ENCODE measurements around the gene CETN1. TPM values are rescaled to one million over a fixed set of nuclear protein-coding genes. Genes with fewer than 3 reads are reported as not detected.

CETN1 gene
- total and polyA plus RNA-seq, 5 donors, result not detected

- H3K4me3 ChIP-seq (ENCODE audit: low read length), result no peak overlapping the region
- H3K4me1 ChIP-seq (ENCODE audit: control insufficient read depth, insufficient read depth, low read length), result no peaks in the 10 kb centered on the region
- 58% methylated on average over 4 of the region's 4 CpGs for WGBS
- DNase-seq, result no peak
- H3K9me3 ChIP-seq (ENCODE audit: control insufficient read depth, low read length), result no peaks in the 10 kb centered on the region
- no peak for ATAC-seq
- intact Hi-C loops (cut with DNase I), result no loop called here
- no peak overlapping the region for H3K27ac ChIP-seq (ENCODE audit: low read length)
- H3K27me3 ChIP-seq (ENCODE audit: control insufficient read depth, insufficient read depth), result no peaks in the 10 kb centered on the region
Measured at GRCh38 chr18:577643-578375, 2.4 kb upstream of the CETN1 start.

- Histone ChIP-seq H3K4me1 (ENCODE audit: control insufficient read depth, insufficient read depth, low read length) (no peaks in the 10 kb centered on the region), H3K27me3 (ENCODE audit: control insufficient read depth, insufficient read depth) (no peaks in the 10 kb centered on the region), H3K9me3 (ENCODE audit: control insufficient read depth, low read length) (no peaks in the 10 kb centered on the region), H3K27ac (ENCODE audit: low read length) (no peak overlapping the region), H3K4me3 (ENCODE audit: low read length) (no peak overlapping the region)
- intact Hi-C loops (cut with DNase I), result no loop called here
- DNase-seq (no peak), ATAC-seq (no peak)
- WGBS, result 99% methylated on average over 1 of the region's 1 CpG
Measured at GRCh38 chr18:579238-579637, 942 bp upstream of the CETN1 start.

GRCh38 chr18:581096-581495 lies 916 bp downstream of the CETN1 start:
- DNase-seq (no peak), ATAC-seq (no peak)
- whole genome bisulfite sequencing, result 74% methylated on average over 3 of the region's 3 CpGs
- Histone ChIP-seq H3K4me1 (ENCODE audit: control insufficient read depth, insufficient read depth, low read length) (no peaks in the 10 kb centered on the region), H3K27ac (ENCODE audit: low read length) (no peak overlapping the region), H3K9me3 (ENCODE audit: control insufficient read depth, low read length) (no peaks in the 10 kb centered on the region), H3K27me3 (ENCODE audit: control insufficient read depth, insufficient read depth) (no peaks in the 10 kb centered on the region), H3K4me3 (ENCODE audit: low read length) (no peak overlapping the region)
- intact Hi-C loops (cut with DNase I), result no loop called here

- H3K4me3 ChIP-seq (ENCODE audit: low read length), result no peak overlapping the region
- no peaks in the 10 kb centered on the region for H3K9me3 ChIP-seq (ENCODE audit: control insufficient read depth, low read length)
- H3K27ac ChIP-seq (ENCODE audit: low read length), result no peak overlapping the region
- DNase-seq, result peak in 1 of 3 donors; percentile 61
- ATAC-seq, result peak in 1 of 2 donors; percentile 56
- no peaks in the 10 kb centered on the region for H3K27me3 ChIP-seq (ENCODE audit: control insufficient read depth, insufficient read depth)
- no peaks in the 10 kb centered on the region for H3K4me1 ChIP-seq (ENCODE audit: control insufficient read depth, insufficient read depth, low read length)
- 51% methylated on average over 3 of the region's 3 CpGs for WGBS
- intact Hi-C loops (cut with DNase I), result no loop called here
Measured at GRCh38 chr18:582465-582864, 2.3 kb downstream of the CETN1 start.

- Histone ChIP-seq H3K4me3 (ENCODE audit: low read length) (no peak overlapping the region), H3K27me3 (ENCODE audit: control insufficient read depth, insufficient read depth) (no peaks in the 10 kb centered on the region), H3K27ac (ENCODE audit: low read length) (no peak overlapping the region), H3K4me1 (ENCODE audit: control insufficient read depth, insufficient read depth, low read length) (no peaks in the 10 kb centered on the region), H3K9me3 (ENCODE audit: control insufficient read depth, low read length) (no peaks in the 10 kb centered on the region)
- DNase-seq (no peak), ATAC-seq (no peak)
- 71% methylated on average over 4 of the region's 4 CpGs for WGBS
- intact Hi-C loops (cut with DNase I), result no loop called here
Measured at GRCh38 chr18:595068-595467, 14.9 kb downstream of the CETN1 start.

GRCh38 chr18:595571-595970 lies 15.4 kb downstream of the CETN1 start:
- H3K9me3 ChIP-seq (ENCODE audit: control insufficient read depth, low read length), result no peaks in the 10 kb centered on the region
- no peak overlapping the region for H3K27ac ChIP-seq (ENCODE audit: low read length)
- 56% methylated on average over 1 of the region's 1 CpG for WGBS
- intact Hi-C loops (cut with DNase I), result no loop called here
- no peaks in the 10 kb centered on the region for H3K4me1 ChIP-seq (ENCODE audit: control insufficient read depth, insufficient read depth, low read length)
- H3K4me3 ChIP-seq (ENCODE audit: low read length), result no peak overlapping the region
- DNase-seq (no peak), ATAC-seq (no peak)
- no peaks in the 10 kb centered on the region for H3K27me3 ChIP-seq (ENCODE audit: control insufficient read depth, insufficient read depth)

- ATAC-seq (peak in 1 of 2 donors; percentile 56), DNase-seq (peak in 2 of 3 donors; percentile 60 to 64)
- no peaks in the 10 kb centered on the region for H3K4me1 ChIP-seq (ENCODE audit: control insufficient read depth, insufficient read depth, low read length)
- 19% methylated on average over 21 of the region's 24 CpGs for WGBS
- H3K27ac ChIP-seq (ENCODE audit: low read length), result no peak overlapping the region
- intact Hi-C loops (cut with DNase I), result no loop called here
- no peak overlapping the region for H3K4me3 ChIP-seq (ENCODE audit: low read length)
- no peaks in the 10 kb centered on the region for H3K27me3 ChIP-seq (ENCODE audit: control insufficient read depth, insufficient read depth)
- no peaks in the 10 kb centered on the region for H3K9me3 ChIP-seq (ENCODE audit: control insufficient read depth, low read length)
Measured at GRCh38 chr18:596288-596881, 16.2 kb downstream of the CETN1 start.

GRCh38 chr18:598124-598589 lies 18.0 kb downstream of the CETN1 start:
- H3K9me3 ChIP-seq (ENCODE audit: control insufficient read depth, low read length), result no peaks in the 10 kb centered on the region
- DNase-seq (no peak), ATAC-seq (no peak)
- no peaks in the 10 kb centered on the region for H3K4me1 ChIP-seq (ENCODE audit: control insufficient read depth, insufficient read depth, low read length)
- H3K4me3 ChIP-seq (ENCODE audit: low read length), result no peak overlapping the region
- no peak overlapping the region for H3K27ac ChIP-seq (ENCODE audit: low read length)
- intact Hi-C loops (cut with DNase I), result no loop called here
- 33% methylated on average over 6 of the region's 6 CpGs for WGBS
- no peaks in the 10 kb centered on the region for H3K27me3 ChIP-seq (ENCODE audit: control insufficient read depth, insufficient read depth)

- H3K4me1 ChIP-seq (ENCODE audit: control insufficient read depth, insufficient read depth, low read length), result no peaks in the 10 kb centered on the region
- WGBS, result 54% methylated on average over 3 of the region's 3 CpGs
- no peaks in the 10 kb centered on the region for H3K9me3 ChIP-seq (ENCODE audit: control insufficient read depth, low read length)
- intact Hi-C loops (cut with DNase I), result loop anchor here in 1 of 4 donors (10.0 kb wide), 1 partner anchor 105 kb away; no protein-coding TSS in a partner anchor
- no peak overlapping the region for H3K27ac ChIP-seq (ENCODE audit: low read length)
- no peaks in the 10 kb centered on the region for H3K27me3 ChIP-seq (ENCODE audit: control insufficient read depth, insufficient read depth)
- no peak for ATAC-seq
- no peak for DNase-seq
- H3K4me3 ChIP-seq (ENCODE audit: low read length), result no peak overlapping the region
Measured at GRCh38 chr18:600107-600506, 19.9 kb downstream of the CETN1 start.

- ATAC-seq, result no peak
- 66% methylated on average over 8 of the region's 8 CpGs for WGBS
- H3K4me1 ChIP-seq (ENCODE audit: control insufficient read depth, insufficient read depth, low read length), result peaks cover 2% of the 10 kb centered on the region
Measured at GRCh38 chr18:604771-605170, 24.6 kb downstream of the CETN1 start.

GRCh38 chr18:607930-608329 lies 27.8 kb downstream of the CETN1 start:
- ATAC-seq, result no peak
- intact Hi-C loops (cut with DNase I), result loop anchor here in 1 of 4 donors (10.0 kb wide), 1 partner anchor 113 kb away; no protein-coding TSS in a partner anchor
- no peak overlapping the region for H3K4me3 ChIP-seq (ENCODE audit: low read length)
- WGBS, result 79% methylated on average over 7 of the region's 7 CpGs
- H3K9me3 ChIP-seq (ENCODE audit: control insufficient read depth, low read length), result no peaks in the 10 kb centered on the region
- H3K27me3 ChIP-seq (ENCODE audit: control insufficient read depth, insufficient read depth), result no peaks in the 10 kb centered on the region
- H3K27ac ChIP-seq (ENCODE audit: low read length), result no peak overlapping the region
- DNase-seq, result peak in 1 of 3 donors; percentile 42
- peaks cover 4% of the 10 kb centered on the region for H3K4me1 ChIP-seq (ENCODE audit: control insufficient read depth, insufficient read depth, low read length)

More at GRCh38 chr18:604771-605170, 24.6 kb downstream of the CETN1 start:
- H3K4me3 ChIP-seq (ENCODE audit: low read length), result no peak overlapping the region
- DNase-seq, result no peak
- no peaks in the 10 kb centered on the region for H3K9me3 ChIP-seq (ENCODE audit: control insufficient read depth, low read length)
- no peak overlapping the region for H3K27ac ChIP-seq (ENCODE audit: low read length)
- intact Hi-C loops (cut with DNase I), result loop anchor here in 1 of 4 donors (10.0 kb wide), 1 partner anchor 110 kb away; no protein-coding TSS in a partner anchor
- no peaks in the 10 kb centered on the region for H3K27me3 ChIP-seq (ENCODE audit: control insufficient read depth, insufficient read depth)
